Activated CD4-positive, CD25-positive, alpha-beta regulatory T cell treated with anti-CD3 and anti-CD28 coated beads, Interleukin-2, amount 50 U/mL, for 72 hours (primary cell): Measurements from ENCODE around the gene CCDC28B.

Source experiments
- DNase-seq: peaks from one replicate; pipeline ENCODE4 v3.0.0; 2021

CCDC28B gene

GRCh38 chr1:32195531-32195930 is 4.9 kb upstream of the CCDC28B start:
- no peak for DNase-seq

- no peak for DNase-seq
Measured at GRCh38 chr1:32195972-32196823, 4.2 kb upstream of the CCDC28B start.

GRCh38 chr1:32197074-32197473 is 3.3 kb upstream of the CCDC28B start:
- no peak for DNase-seq

- no peak for DNase-seq
Measured at GRCh38 chr1:32197837-32198236, 2.6 kb upstream of the CCDC28B start.

GRCh38 chr1:32198237-32199042 is 2.0 kb upstream of the CCDC28B start:
- no peak for DNase-seq

GRCh38 chr1:32199043-32199716 is 1.2 kb upstream of the CCDC28B start:
- no peak for DNase-seq

- DNase-seq: no peak
Measured at GRCh38 chr1:32199717-32200072, 700 bp upstream of the CCDC28B start.

GRCh38 chr1:32201011-32201855 is 838 bp downstream of the CCDC28B start:
- peak; percentile 60 for DNase-seq

- no peak for DNase-seq
Measured at GRCh38 chr1:32204943-32205361, 4.6 kb downstream of the CCDC28B start.

- peak; percentile 85 for DNase-seq
Measured at GRCh38 chr1:32205401-32206370, 5.3 kb downstream of the CCDC28B start, which contains the start of gene IQCC. TSS of gene IQCC (plus strand) at chr1:32205671. CDS start at chr1:32205682, 11 bp downstream.

- no peak for DNase-seq
Measured at GRCh38 chr1:32208469-32208868, 8.1 kb downstream of the CCDC28B start.

GRCh38 chr1:32208891-32209328 is 8.5 kb downstream of the CCDC28B start, which contains the start of gene DCDC2B:
TSS of gene DCDC2B (plus strand) at chr1:32209089. CDS start at chr1:32209094, 5 bp downstream.
- DNase-seq: no peak

- peak; percentile 51 for DNase-seq
Measured at GRCh38 chr1:32215629-32216480, 15.5 kb downstream of the CCDC28B start.

- no peak for DNase-seq
Measured at GRCh38 chr1:32216566-32216965, 16.2 kb downstream of the CCDC28B start.

- DNase-seq: no peak
Measured at GRCh38 chr1:32219022-32219421, 18.6 kb downstream of the CCDC28B start.

GRCh38 chr1:32220746-32221580 is 20.6 kb downstream of the CCDC28B start:
- no peak for DNase-seq

GRCh38 chr1:32221581-32221979 is 21.2 kb downstream of the CCDC28B start:
- DNase-seq: no peak

- DNase-seq: peak; percentile 86
Measured at GRCh38 chr1:32221980-32222755, 21.8 kb downstream of the CCDC28B start, which contains the start of the genes EIF3I and TMEM234. TSS of gene EIF3I (plus strand) at chr1:32222407. CDS start at chr1:32222442, 35 bp downstream. TSS of gene TMEM234 (minus strand) at chr1:32222353. CDS start at chr1:32222322, 31 bp downstream.
